GM18909 (cell line): Measurements from ENCODE around the gene TRAPPC3.

Experiments used
- ATAC-seq: cut with Tn5 transposase; IDR thresholded peaks from one replicate; pipeline ENCODE4 v1.9.1; 2021; ENCODE audit warnings: mild to moderate bottlenecking; ENCODE audit not compliant: unreplicated experiment, poor library complexity

The TRAPPC3 gene

DNA sequence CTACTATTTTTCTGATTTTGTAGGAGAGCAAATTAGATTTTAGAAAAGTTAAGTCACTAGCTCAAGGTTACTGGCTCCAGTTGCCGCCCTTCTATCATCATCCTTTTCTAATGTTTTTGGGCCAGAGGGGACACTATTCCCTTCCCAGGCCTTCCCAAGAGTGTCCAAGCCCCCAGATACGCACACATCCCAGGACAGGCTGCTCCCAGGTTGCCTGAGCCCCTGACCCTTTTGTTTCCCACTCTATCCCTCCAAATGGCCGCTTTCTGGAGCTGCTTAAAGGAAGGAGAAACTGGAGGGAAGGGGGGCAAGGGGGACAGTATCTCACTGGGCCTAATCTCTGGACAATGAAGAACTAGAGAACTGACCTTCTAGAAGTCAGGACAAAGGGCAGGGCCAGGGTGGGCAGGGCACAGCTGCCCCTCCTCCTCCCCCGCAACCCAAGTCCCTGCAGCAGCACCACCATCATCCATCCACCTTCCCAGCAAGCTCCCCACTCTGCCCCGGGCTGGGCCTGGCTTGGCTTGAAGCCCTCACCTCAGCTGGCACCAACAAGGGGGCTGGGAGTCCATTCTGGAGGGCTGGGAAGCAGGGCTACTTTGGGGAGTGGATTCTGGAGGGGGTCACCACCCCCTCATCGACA lies 5.6 kb upstream of the TRAPPC3 start:
- no peak for ATAC-seq

DNA sequence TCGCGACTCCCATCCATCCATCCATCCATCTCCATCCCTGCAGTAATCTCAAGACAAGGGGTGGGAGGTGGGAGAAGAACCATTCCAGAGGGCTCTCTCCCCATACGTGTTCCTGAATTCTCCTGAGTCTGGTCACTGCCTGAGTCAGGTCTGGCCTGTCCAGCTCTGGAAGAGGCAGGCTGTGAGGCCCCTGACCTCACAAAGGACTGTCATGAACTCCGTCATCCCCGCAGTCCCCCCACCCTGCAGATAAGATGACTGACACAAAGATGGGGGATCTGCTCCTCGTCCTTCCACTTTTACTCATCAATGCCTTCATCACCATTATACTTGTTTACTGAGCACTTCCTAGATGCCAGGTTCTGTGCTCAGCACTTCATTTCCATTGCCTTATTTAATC lies 5.0 kb upstream of the TRAPPC3 start:
- ATAC-seq = no peak

DNA sequence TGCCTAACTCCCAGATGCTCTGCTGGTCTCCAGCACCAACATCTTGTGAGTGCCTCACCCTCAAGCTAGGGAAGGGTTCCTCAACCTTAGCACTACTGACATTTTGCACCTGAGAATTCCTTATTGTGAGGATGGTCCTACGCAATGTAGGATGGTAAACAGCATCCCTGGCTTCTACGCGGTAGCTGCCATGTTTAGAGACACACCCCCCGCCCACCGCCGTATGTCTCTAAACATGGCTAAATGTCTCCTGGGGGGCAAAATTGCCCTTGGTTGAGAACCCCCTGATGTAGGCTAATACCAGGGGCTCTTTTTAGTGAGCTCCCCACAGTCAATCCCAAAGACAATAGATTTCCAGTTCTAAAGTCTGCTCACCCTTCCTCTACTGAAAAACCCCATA lies 4.2 kb upstream of the TRAPPC3 start:
- ATAC-seq = no peak

DNA sequence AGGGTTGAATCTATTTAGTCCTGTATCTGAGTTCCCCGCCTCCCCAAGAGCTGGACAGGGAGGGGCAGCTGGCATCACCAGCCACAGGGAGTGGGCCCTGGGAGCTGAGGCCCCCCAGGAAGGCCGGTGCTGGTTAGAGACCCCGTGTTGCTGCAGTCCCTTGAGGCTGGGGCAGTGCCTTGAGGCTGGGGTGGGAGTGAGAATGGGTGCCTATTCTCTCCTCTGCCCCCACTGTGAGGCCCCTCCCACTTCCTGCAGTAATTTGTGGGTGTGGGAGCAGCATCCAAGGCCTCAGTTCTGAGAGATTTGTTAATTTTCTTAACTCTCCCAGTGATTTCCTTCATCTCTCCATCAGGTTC lies 2.5 kb upstream of the TRAPPC3 start:
- ATAC-seq = no peak

DNA sequence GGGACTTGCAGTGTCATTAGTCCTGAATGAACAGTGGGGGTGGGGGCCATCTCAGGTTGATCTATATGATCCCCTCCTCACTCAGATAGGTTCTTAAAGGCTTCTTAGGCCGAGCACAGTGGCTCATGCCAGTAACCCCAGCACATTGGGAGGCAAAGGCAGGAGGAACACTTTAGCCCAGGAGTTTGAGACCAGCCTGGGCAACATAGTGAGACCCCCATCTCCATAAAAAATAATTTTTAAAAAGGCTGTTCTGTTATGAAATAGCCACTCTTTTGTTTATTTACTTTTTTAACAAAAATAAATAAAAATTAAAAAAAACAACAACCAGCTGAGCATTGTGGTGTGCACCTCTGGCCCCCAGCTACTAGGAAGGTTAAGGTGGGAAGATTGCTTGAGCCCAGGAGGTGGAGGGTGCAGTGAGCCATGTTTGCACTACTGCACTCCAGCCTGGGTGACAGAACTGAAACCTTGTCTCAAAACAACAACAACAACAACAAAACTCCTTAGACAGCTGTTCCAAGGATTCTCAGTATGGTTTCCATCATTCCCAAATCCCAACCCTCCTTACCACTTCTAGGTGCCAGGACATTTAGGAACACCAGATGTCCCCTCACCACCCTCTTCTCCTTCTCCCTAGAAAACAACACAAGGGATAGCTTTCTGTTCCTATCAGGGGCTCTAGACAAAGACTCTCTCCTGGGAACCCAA lies 2.0 kb upstream of the TRAPPC3 start:
- ATAC-seq = no peak

GRCh38 chr1:36150296-36151133 lies 1.2 kb upstream of the TRAPPC3 start:
- peak; percentile 46 for ATAC-seq

GRCh38 chr1:36149973-36150295 lies 648 bp upstream of the TRAPPC3 start:
- no peak for ATAC-seq

- no peak for ATAC-seq
Measured at GRCh38 chr1:36148821-36149236, 457 bp downstream of the TRAPPC3 start.

DNA sequence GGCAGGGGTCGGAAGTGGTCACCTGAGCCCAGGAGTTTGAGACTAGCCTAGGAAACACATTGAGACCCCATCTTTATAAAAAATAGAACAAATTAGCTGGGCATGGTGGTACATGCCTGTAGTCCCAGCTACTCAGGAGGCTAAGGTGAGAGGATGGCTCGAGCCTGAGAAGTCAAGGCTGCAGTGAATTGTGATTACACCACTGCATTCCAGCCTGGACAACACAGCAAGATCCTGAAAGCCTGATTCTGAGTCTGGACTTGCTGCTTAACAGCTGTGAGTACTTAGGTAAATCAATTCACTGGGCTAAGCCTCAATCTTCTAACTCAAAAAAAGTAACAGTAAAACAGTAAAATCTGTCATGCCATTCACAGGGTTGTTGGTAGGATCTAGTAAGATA lies 4.9 kb downstream of the TRAPPC3 start:
- no peak for ATAC-seq

DNA sequence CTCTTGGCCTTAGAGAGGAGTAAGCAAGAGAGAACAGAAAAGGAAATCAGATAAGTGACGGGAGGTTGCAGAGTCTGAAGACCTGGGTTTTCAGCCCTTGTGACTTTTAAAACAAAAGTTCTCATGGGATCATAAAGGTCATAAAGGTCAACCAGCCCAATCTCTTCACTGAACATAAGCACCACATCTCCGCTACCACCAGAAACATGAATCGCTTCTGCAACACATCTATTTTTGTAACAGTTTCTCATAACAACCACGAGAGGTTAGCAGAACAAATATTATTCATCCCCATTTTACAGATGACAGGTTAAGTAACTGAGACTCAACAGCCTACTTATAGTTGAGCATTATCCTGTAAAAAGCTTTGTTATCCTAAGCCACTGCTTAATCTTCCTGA lies 5.9 kb downstream of the TRAPPC3 start:
- no peak for ATAC-seq

DNA sequence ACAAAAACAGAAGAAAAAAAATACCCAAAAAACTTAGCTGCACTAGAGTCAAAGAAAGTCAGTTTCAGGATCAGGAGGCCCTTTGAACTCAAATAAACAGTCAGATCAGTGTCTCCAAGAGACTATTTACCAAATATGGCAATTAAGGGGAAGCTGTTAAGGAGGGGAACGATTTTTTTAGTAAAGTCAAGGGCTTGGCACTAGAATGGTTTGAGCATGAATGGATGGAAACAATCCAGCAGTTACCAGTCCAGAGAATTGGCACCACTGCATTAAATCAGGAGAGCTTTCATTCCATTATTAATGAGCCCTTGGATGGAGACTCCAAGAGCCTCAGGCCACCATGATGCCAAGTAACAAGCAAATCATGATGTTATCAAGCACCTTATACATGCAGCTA lies 7.2 kb downstream of the TRAPPC3 start:
- ATAC-seq = no peak

GRCh38 chr1:36139521-36139920 lies 9.8 kb downstream of the TRAPPC3 start:
- ATAC-seq = no peak

DNA sequence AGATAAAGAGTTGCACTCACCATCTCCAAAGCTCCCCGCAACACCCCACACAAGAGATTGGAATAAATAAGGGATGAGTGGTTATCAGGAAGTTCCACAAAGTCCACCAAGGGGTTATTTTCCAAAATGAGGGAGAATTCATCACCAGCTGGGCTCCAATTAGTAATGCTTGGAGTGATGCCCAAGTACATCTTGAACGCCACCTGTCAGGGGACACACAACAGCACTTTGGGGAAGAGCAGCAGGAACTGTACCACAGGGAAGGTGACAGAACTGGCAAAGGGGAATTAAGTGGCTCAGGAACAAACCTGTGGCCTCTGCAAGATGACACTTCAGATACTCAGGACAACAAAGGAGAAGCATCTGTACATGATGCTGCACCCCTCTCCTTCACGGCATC lies 11.5 kb downstream of the TRAPPC3 start:
- ATAC-seq = no peak

GRCh38 chr1:36137226-36137625 lies 12.1 kb downstream of the TRAPPC3 start:
- no peak for ATAC-seq

DNA sequence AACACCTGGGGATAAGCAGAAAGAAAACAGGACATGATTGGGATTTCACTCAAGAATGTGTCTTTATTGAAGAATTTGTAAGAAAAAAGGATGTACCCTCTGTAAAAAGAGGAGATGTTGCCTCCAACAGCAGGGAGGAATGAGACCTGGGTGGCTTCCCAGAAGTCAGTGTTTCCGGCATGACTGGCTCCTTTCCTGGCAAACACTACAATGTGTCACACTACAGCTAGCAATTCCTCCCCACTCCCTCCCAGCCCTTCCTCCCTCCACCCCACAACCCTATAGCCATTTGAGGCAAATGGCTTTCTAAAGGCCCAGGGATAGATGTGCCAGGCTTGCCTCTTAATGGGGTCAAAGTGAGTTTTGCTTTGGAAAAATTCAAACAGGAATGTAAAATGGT lies 12.8 kb downstream of the TRAPPC3 start:
- no peak for ATAC-seq

DNA sequence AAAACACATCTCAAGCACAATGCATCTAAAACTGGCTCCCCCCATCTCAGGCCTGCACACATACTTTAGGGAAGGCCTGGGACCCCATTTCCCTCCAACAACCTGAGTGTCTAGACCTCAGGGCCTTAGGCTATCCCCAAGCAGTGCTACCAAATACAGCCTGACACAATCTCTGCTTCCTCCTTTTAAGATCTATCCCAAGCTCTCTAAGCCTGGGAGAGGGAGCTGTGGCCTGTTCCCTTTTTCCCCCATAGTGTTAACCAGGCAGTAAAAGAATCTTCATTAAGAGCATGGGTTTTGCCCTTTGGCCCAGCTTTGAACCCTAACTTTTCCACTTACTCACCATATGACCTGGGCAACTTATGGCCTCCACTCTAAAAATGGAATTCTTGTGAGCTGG lies 13.5 kb downstream of the TRAPPC3 start:
- ATAC-seq = no peak

GRCh38 chr1:36135330-36135667 lies 14.0 kb downstream of the TRAPPC3 start:
- no peak for ATAC-seq

- ATAC-seq = no peak
Measured at GRCh38 chr1:36134505-36135329, 14.6 kb downstream of the TRAPPC3 start.

DNA sequence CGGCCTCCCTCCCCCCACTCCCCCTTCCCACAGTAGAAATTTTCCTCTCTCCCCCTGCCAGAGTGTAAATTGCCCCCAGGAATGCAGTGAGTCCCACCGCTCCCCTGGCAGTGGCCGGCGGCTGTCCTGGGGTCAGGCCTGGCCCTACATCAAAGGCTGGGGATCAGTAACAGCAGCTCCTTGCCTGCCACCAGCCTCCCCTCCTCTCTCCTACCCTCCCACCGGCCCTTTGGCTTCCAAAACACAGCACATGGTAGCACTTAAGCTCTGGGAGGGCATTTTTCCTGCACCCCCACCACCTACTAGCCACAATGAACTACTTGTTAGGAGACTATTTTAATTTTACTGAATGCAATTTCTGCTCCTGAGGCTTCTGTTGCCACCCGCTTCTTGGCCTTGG lies 15.3 kb downstream of the TRAPPC3 start:
- ATAC-seq = no peak

GRCh38 chr1:36133484-36133883 lies 15.8 kb downstream of the TRAPPC3 start:
- ATAC-seq = no peak

- ATAC-seq = no peak
Measured at GRCh38 chr1:36132029-36132428, 17.3 kb downstream of the TRAPPC3 start.
